GM21526 (cell line): ENCODE data around the gene SESN3.
"Not testable (repeated sequence)": the region's sequence is repeated elsewhere in the genome, so short reads cannot be mapped to it uniquely, and the experiment has no call there.

Source experiments
- ATAC-seq: cut with Tn5 transposase; IDR thresholded peaks from one replicate; pipeline ENCODE4 v1.9.1; 2021; ENCODE audit warnings: moderate library complexity; ENCODE audit not compliant: unreplicated experiment, low FRiP score

SESN3 gene

GRCh38 chr11:95231127-95231880, at the start of gene SESN3:
SESN3 (minus strand) TSS chr11:95231202; CDS start chr11:95230860, 342 bp downstream.
- ATAC-seq = peak; percentile 94

GRCh38 chr11:95279921-95280868, 49.2 kb upstream of the SESN3 start:
- ATAC-seq = peak; percentile 67

GRCh38 chr11:95277868-95278267, 46.9 kb upstream of the SESN3 start:
- ATAC-seq = no peak

- no peak for ATAC-seq
These were observed 45.1 kb upstream of the SESN3 start for GRCh38 chr11:95276139-95276538.

GRCh38 chr11:95273618-95274017, 42.6 kb upstream of the SESN3 start:
- not testable (repeated sequence) for ATAC-seq

- no peak for ATAC-seq
These were observed 38.2 kb upstream of the SESN3 start for GRCh38 chr11:95269036-95269819.

GRCh38 chr11:95268391-95268790, 37.4 kb upstream of the SESN3 start:
- ATAC-seq = no peak

GRCh38 chr11:95267601-95268213, 36.7 kb upstream of the SESN3 start:
- no peak for ATAC-seq

GRCh38 chr11:95266751-95267374, 35.9 kb upstream of the SESN3 start:
- ATAC-seq = no peak

GRCh38 chr11:95264881-95265280, 33.9 kb upstream of the SESN3 start:
- ATAC-seq = no peak

GRCh38 chr11:95262994-95263765, 32.2 kb upstream of the SESN3 start:
- no peak for ATAC-seq

- ATAC-seq = no peak
These were observed 26.5 kb upstream of the SESN3 start for GRCh38 chr11:95257456-95257971.

GRCh38 chr11:95256321-95256779, 25.3 kb upstream of the SESN3 start:
- no peak for ATAC-seq

- no peak for ATAC-seq
These were observed 24.5 kb upstream of the SESN3 start for GRCh38 chr11:95255251-95256145.

GRCh38 chr11:95254716-95255115, 23.7 kb upstream of the SESN3 start:
- ATAC-seq = peak; percentile 23

- peak; percentile 99 for ATAC-seq
These were observed 23.2 kb upstream of the SESN3 start for GRCh38 chr11:95254131-95254704.

GRCh38 chr11:95253141-95253540, 22.1 kb upstream of the SESN3 start:
- no peak for ATAC-seq
